H1 (cell line): ENCODE data around the gene RAD23A. TPM values are rescaled to one million over a fixed set of nuclear protein-coding genes. Genes with fewer than 3 reads are reported as not detected.

Experiments
- CTCF ChIA-PET: fragments of 300-600 bp; sonication (Branson Sonifier 250); formaldehyde crosslinking; loops from one replicate; lab custom pipeline; 2021; ENCODE audit not compliant: partially characterized antibody; lab: Charles Lee
- POLR2A ChIA-PET: fragments of 300-600 bp; sonication (Branson Sonifier 250); formaldehyde crosslinking; loops from one replicate; lab custom pipeline; 2021; ENCODE audit warnings: inconsistent platforms; ENCODE audit not compliant: partially characterized antibody; lab: Charles Lee
- DNase-seq, 2 experiments: peaks; one replicate each; pipeline versions ENCODE4 v3.0.0 to v3.0.0-alpha.2; 2010 to 2022; ENCODE audit warnings: low spot score in 2 of 2, low read depth in 1 of 2, mixed read lengths in 1 of 2
- FAIRE-seq: peaks from 2 replicates; lab custom pipeline; 2011; peaks lifted over from hg19 to GRCh38; lab: Jason Lieb, UNC
- H2AFZ ChIP-seq: 2 replicates; pipeline ENCODE4 v1.8.1; 2012; ENCODE audit warnings: low read length, inconsistent platforms
- H2AK5ac ChIP-seq: 2 replicates; pipeline ENCODE4 v1.6.1; 2013; ENCODE audit warnings: low read depth, low read length
- H2BK120ac ChIP-seq: replicated peaks from 2 replicates; pipeline ENCODE3; 2013; ENCODE audit warnings: low read depth, low read length, inconsistent platforms
- H2BK12ac ChIP-seq: 2 replicates; pipeline ENCODE4 v1.6.1; 2013; ENCODE audit warnings: low read depth, low read length
- H2BK15ac ChIP-seq: 2 replicates; pipeline ENCODE4 v1.6.1; 2013; ENCODE audit warnings: low read length
- H2BK20ac ChIP-seq: 2 replicates; pipeline ENCODE4 v1.6.1; 2013; ENCODE audit warnings: low read length
- H2BK5ac ChIP-seq: 2 replicates; pipeline ENCODE4 v1.6.1; 2013; ENCODE audit warnings: low read depth, low read length
- H3K14ac ChIP-seq: 2 replicates; pipeline ENCODE4 v1.6.1; 2013; ENCODE audit warnings: inconsistent platforms; ENCODE audit not compliant: insufficient read length
- H3K18ac ChIP-seq: 2 replicates; pipeline ENCODE4 v1.6.1; 2013; ENCODE audit warnings: low read length; ENCODE audit errors: extremely low read depth
- H3K23ac ChIP-seq: 2 replicates; pipeline ENCODE4 v1.6.1; 2013; ENCODE audit warnings: inconsistent platforms; ENCODE audit not compliant: insufficient read length
- H3K23me2 ChIP-seq: 2 replicates; pipeline ENCODE4 v1.6.1; 2013; ENCODE audit warnings: low read depth, low read length
- H3K27ac ChIP-seq: 2 replicates; pipeline ENCODE4 v1.6.1; 2011; ENCODE audit warnings: low read depth, low read length, inconsistent platforms
- H3K27me3 ChIP-seq, 4 experiments: replicated peaks in 1 of 4; 1 replicate in 1 of 4; 2 replicates in 3 of 4; pipeline versions ENCODE4 v1.6.1 to v1.8.1; 2011 to 2013; ENCODE audit warnings: low read length in 3 of 4, mild to moderate bottlenecking in 3 of 4, inconsistent platforms in 2 of 4, mixed read lengths in 2 of 4, moderate library complexity in 1 of 4; ENCODE audit not compliant: control insufficient read depth in 3 of 4, insufficient read depth in 3 of 4; ENCODE audit errors: extremely low read depth in 1 of 4
- H3K36me3 ChIP-seq, 4 experiments: 2 replicates each; pipeline versions ENCODE4 v1.6.1 to v1.8.1; 2011 to 2013; ENCODE audit warnings: mild to moderate bottlenecking in 4 of 4, low read length in 3 of 4, moderate library complexity in 2 of 4, control low read depth in 1 of 4, inconsistent platforms in 1 of 4; ENCODE audit not compliant: insufficient read depth in 4 of 4, control insufficient read depth in 2 of 4
- H3K4ac ChIP-seq: replicated peaks from 2 replicates; pipeline ENCODE3; 2013; ENCODE audit warnings: low read length, low read depth, mixed read lengths, inconsistent platforms; ENCODE audit not compliant: insufficient read length
- H3K4me1 ChIP-seq, 4 experiments: replicated peaks in 1 of 4; 1 replicate in 1 of 4; 2 replicates in 3 of 4; pipeline versions ENCODE4 v1.6.1 to v1.8.1; 2011 to 2013; ENCODE audit warnings: low read length in 3 of 4, inconsistent platforms in 2 of 4, mixed read lengths in 1 of 4; ENCODE audit not compliant: insufficient read depth in 4 of 4, control insufficient read depth in 3 of 4
- H3K4me2 ChIP-seq, 2 experiments: 2 replicates each; pipeline versions ENCODE4 v1.6.1 to v1.8.1; 2011 to 2013; ENCODE audit warnings: low read depth in 2 of 2, low read length in 2 of 2, control low read depth in 1 of 2, inconsistent platforms in 1 of 2, mild to moderate bottlenecking in 1 of 2; ENCODE audit not compliant: insufficient read depth in 1 of 2
- H3K4me3 ChIP-seq, 4 experiments: fragments of 200-600, 300-600 bp in 1 of 4; sonication (generic), shearing (Covaris generic), sonication (Bioruptor Twin) in 1 of 4; 2 replicates each; pipeline versions ENCODE4 v1.5.1 to v1.8.1; 2011 to 2016; ENCODE audit warnings: low read length in 4 of 4, low read depth in 3 of 4, control low read depth in 2 of 4, inconsistent platforms in 2 of 4, mild to moderate bottlenecking in 2 of 4, mixed read lengths in 1 of 4, moderate library complexity in 1 of 4; ENCODE audit not compliant: insufficient read depth in 2 of 4; ENCODE audit errors: extremely low read depth in 1 of 4
- H3K56ac ChIP-seq: replicated peaks from 2 replicates; pipeline ENCODE3; 2013; ENCODE audit warnings: low read depth, mild to moderate bottlenecking, mixed read lengths, low read length, inconsistent platforms; ENCODE audit not compliant: insufficient read length
- H3K79me1 ChIP-seq: 2 replicates; pipeline ENCODE4 v1.6.1; 2013; ENCODE audit warnings: low read depth, low read length, control low read depth
- H3K79me2 ChIP-seq, 2 experiments: 2 replicates each; pipeline versions ENCODE4 v1.6.1 to v1.8.1; 2012 to 2013; ENCODE audit warnings: low read length in 2 of 2, mild to moderate bottlenecking in 2 of 2, inconsistent platforms in 1 of 2; ENCODE audit not compliant: insufficient read depth in 2 of 2, control insufficient read depth in 1 of 2
- H3K9ac ChIP-seq, 4 experiments: replicated peaks in 1 of 4; 1 replicate in 1 of 4; 2 replicates in 3 of 4; pipeline versions ENCODE4 v1.6.1 to v1.8.1; 2011 to 2013; ENCODE audit warnings: low read depth in 3 of 4, low read length in 3 of 4, control low read depth in 2 of 4, mild to moderate bottlenecking in 2 of 4, moderate library complexity in 2 of 4, inconsistent platforms in 1 of 4; ENCODE audit errors: extremely low read depth in 1 of 4
- H3K9me3 ChIP-seq, 2 experiments: 2 replicates each; pipeline versions ENCODE4 v1.6.1 to v1.8.1; 2012 to 2013; ENCODE audit warnings: mild to moderate bottlenecking in 2 of 2, moderate library complexity in 2 of 2, control low read depth in 1 of 2, inconsistent platforms in 1 of 2, low read depth in 1 of 2, low read length in 1 of 2, mixed read lengths in 1 of 2; ENCODE audit not compliant: insufficient read depth in 2 of 2
- H4K20me1 ChIP-seq, 2 experiments: replicated peaks in 1 of 2; 2 replicates each; pipeline versions ENCODE3 to v1.8.1; 2011 to 2013; ENCODE audit warnings: inconsistent platforms in 2 of 2, low read length in 2 of 2, mild to moderate bottlenecking in 1 of 2; ENCODE audit not compliant: insufficient read depth in 2 of 2, control insufficient read depth in 1 of 2
- H4K5ac ChIP-seq: 2 replicates; pipeline ENCODE4 v1.6.1; 2013; ENCODE audit warnings: low read length, low read depth, mixed read lengths, inconsistent platforms; ENCODE audit not compliant: insufficient read length
- H4K8ac ChIP-seq: 2 replicates; pipeline ENCODE4 v1.8.0; 2013; ENCODE audit warnings: mild to moderate bottlenecking, moderate library complexity, low read length, inconsistent platforms; ENCODE audit not compliant: insufficient read depth; ENCODE audit errors: extremely low read depth
- H4K91ac ChIP-seq: replicated peaks from 2 replicates; pipeline ENCODE3; 2013; ENCODE audit warnings: low read length, mixed read lengths, inconsistent platforms; ENCODE audit not compliant: insufficient read length
- CBX5 ChIP-seq: fragments of 300-800, 300-1000 bp; sonication (generic); IDR thresholded peaks from 2 replicates; pipeline ENCODE4 v1.7.1; 2016; ENCODE audit warnings: antibody characterized with exemption, low read length, low read depth
- CHD2 ChIP-seq: IDR thresholded peaks from 2 replicates; pipeline ENCODE4 v1.6.1; 2012; ENCODE audit warnings: low read length, improper control_type of control experiment
- EGR1 ChIP-seq: IDR thresholded peaks from 2 replicates; pipeline ENCODE4 v1.6.1; 2011; ENCODE audit warnings: low read depth, low read length, borderline replicate concordance
- HDAC2 ChIP-seq, 2 experiments: fragments of 300-600 bp in 1 of 2; sonication (generic) in 1 of 2; IDR thresholded peaks; 2 replicates each; pipeline ENCODE4 v1.6.1; 2011 to 2012; ENCODE audit warnings: low read depth in 2 of 2, low read length in 2 of 2, mild to moderate bottlenecking in 2 of 2, moderate library complexity in 2 of 2, borderline replicate concordance in 1 of 2, inconsistent platforms in 1 of 2
- HDAC6 ChIP-seq: IDR thresholded peaks from one replicate; pipeline ENCODE4 v1.7.1; 2012; ENCODE audit warnings: low read depth, mild to moderate bottlenecking, inconsistent platforms, low read length, moderate library complexity
- JUND ChIP-seq: IDR thresholded peaks from 2 replicates; pipeline ENCODE4 v1.6.1; 2011; ENCODE audit warnings: mild to moderate bottlenecking, improper control_type of control experiment, low read length
- POLR2A ChIP-seq, 2 experiments: IDR thresholded peaks; 1 replicate in 1 of 2; 2 replicates in 1 of 2; pipeline ENCODE4 v1.6.1; 2011; ENCODE audit warnings: low read depth in 2 of 2, low read length in 2 of 2, mild to moderate bottlenecking in 2 of 2; ENCODE audit errors: control extremely low read depth in 1 of 2
- RBBP5 ChIP-seq: IDR thresholded peaks from 2 replicates; pipeline ENCODE4 v1.7.1; 2012; ENCODE audit warnings: low read depth, mild to moderate bottlenecking, inconsistent platforms, low read length, moderate library complexity, borderline replicate concordance
- RNF2 ChIP-seq: fragments of 200-900, 300-1000 bp; sonication (generic); IDR thresholded peaks from 2 replicates; pipeline ENCODE4 v1.7.1; 2016; ENCODE audit warnings: borderline replicate concordance, low read depth, mild to moderate bottlenecking, antibody characterized with exemption, low read length; ENCODE audit not compliant: poor library complexity, severe bottlenecking; ENCODE audit errors: missing control alignments
- SAP30 ChIP-seq: fragments of 300-600 bp; sonication (generic); IDR thresholded peaks from 2 replicates; pipeline ENCODE4 v1.7.1; 2012; ENCODE audit warnings: low read length, moderate library complexity, mild to moderate bottlenecking, inconsistent platforms; ENCODE audit not compliant: insufficient read depth, insufficient replicate concordance
- TBP ChIP-seq: IDR thresholded peaks from 2 replicates; pipeline ENCODE4 v1.6.1; 2011; ENCODE audit warnings: low read depth, low read length, improper control_type of control experiment
- WGBS, 2 experiments: shearing (Covaris generic) in 1 of 2; methylation state at CpG; one replicate each; pipeline versions ENCODE4 v1.1.6 to v1.1.7; 2013 to 2015; ENCODE audit warnings: low lambda C conversion rate in 2 of 2, mixed read lengths in 2 of 2, inconsistent platforms in 1 of 2, low coverage in 1 of 2, missing lambda C conversion rate in 1 of 2; ENCODE audit not compliant: insufficient replicate concordance in 2 of 2, insufficient coverage in 1 of 2, insufficient read length in 1 of 2; ENCODE audit errors: extremely low coverage in 1 of 2, missing lambda C conversion rate in 1 of 2; 5-methylcytosine and 5-hydroxymethylcytosine counted together
- polyA plus RNA-seq, 7 experiments: library from polyadenylated mRNA; depleted of rRNA in 3 of 7; stranded (reverse) in 5 of 7; unstranded in 2 of 7; fragments of >200 nt in 5 of 7; fragments of 200-250 nt in 2 of 7; gene quantifications; 1 replicate in 5 of 7; 2 replicates in 1 of 7; 4 replicates in 1 of 7; pipeline versions ENCODE4 v1.2.1 to v1.2.3, GENCODE V29; 2011 to 2013; ENCODE audit warnings: missing spikeins in 2 of 7, mixed read lengths in 2 of 7
- total RNA-seq: library from RNA; stranded (reverse); fragmentation: NEBNext Ultra II Directional; extraction: Animal tissue kit (Norgen Biotek cat#: 25700); gene quantifications from 2 replicates; pipeline ENCODE4 v1.2.1, GENCODE V29; 2021

The RAD23A gene
- total and polyA plus RNA-seq, 2 of the 8 experiments (the other 6 are each of a cell fraction or from before 2014, with no cell fraction given): 40.0 to 76.1 TPM

DNA sequence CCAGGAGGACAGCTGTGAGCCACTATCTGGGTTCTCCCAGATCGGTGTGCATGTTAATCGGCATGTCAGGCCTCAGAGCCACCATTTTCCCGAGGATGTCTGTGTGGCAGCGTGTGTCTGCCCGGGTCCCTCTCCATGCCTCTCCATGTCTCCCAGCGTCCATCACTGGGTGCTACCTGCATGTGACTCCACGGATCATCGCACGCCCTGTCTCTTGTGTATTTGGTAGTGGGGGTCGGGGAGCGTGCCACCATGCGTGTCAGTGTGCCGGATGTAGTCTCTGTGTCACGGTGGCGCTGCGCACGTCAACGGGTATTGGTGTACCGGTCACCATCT, 55.5 kb downstream of the RAD23A start:
- Histone ChIP-seq H3K79me2 (no peaks in the 10 kb centered on the region), H3K36me3 (peaks cover 0 to 1% (median 0%) of the 10 kb centered on the region in 4 experiments; a peak in 1 of 8 replicates), H2BK15ac (no peak overlapping the region), H3K79me1 (no peaks in the 10 kb centered on the region), H3K9ac (no peak overlapping the region), H4K91ac (no peak overlapping the region), H3K9me3 (no peaks in the 10 kb centered on the region), H2BK120ac (no peak overlapping the region), H3K18ac (no peak overlapping the region), H2BK12ac (peak overlapping the region; percentile 45; the same call in 1 of the 2 replicates), H4K20me1 (peaks cover 6 to 15% of the 10 kb centered on the region in 2 experiments), H4K8ac (no peak overlapping the region), H2BK20ac (0 out of 2 replicates have a peak overlapping the region, but pooled peaks have one; percentile 61), H3K4me2 (no peak overlapping the region), H3K56ac (no peak overlapping the region), H3K4me1 (peaks cover 0 to 3% (median under 1%) of the 10 kb centered on the region in 4 experiments; a peak in 3 of 7 replicates), H2AK5ac (peak overlapping the region; percentile 57; the same call in 1 of the 2 replicates), H2BK5ac (no peak overlapping the region), H3K27me3 (peaks cover 26 to 94% (median 75%) of the 10 kb centered on the region in 4 experiments), H3K14ac (no peak overlapping the region), H3K23ac (no peak overlapping the region), H4K5ac (no peak overlapping the region), H2AFZ (no peak overlapping the region), H3K4me3 (no peak overlapping the region), H3K27ac (no peak overlapping the region), H3K23me2 (peaks cover under 1% of the 10 kb centered on the region; the same call in 1 of the 2 replicates), H3K4ac (no peak overlapping the region)
- FAIRE-seq (no peak), DNase-seq (no peak)
- TF ChIP-seq POLR2A (IDR thresholded peaks at IDR 0.05; ENCODE audit: control extremely low read depth in 1 of 2, low read depth in 2 of 2, low read length in 2 of 2): no peak
- TF ChIP-seq EGR1: no peak
- no peak for TF ChIP-seq SAP30
- TF ChIP-seq CHD2: no peak
- TF ChIP-seq HDAC2 (IDR thresholded peaks at IDR 0.05; ENCODE audit: borderline replicate concordance in 1 of 2, low read depth in 2 of 2, low read length in 2 of 2): no peak
- TF ChIP-seq RBBP5: no peak
- no peak for TF ChIP-seq TBP
- TF ChIP-seq HDAC6: no peak
- no peak for TF ChIP-seq CBX5
- no peak for TF ChIP-seq JUND
- no peak for TF ChIP-seq RNF2
- WGBS, 2 experiments: 91% methylated on average over 19 of the region's 19 CpGs; no CpG with 5 or more reads in 1 of the 2 experiments
- POLR2A ChIA-PET: no interaction called here
- CTCF ChIA-PET: interaction anchor here (0.6 to 12.9 kb wide), 10 partner anchors 23 to 657 kb away, joined by 3 to 175 read pairs (median 4); no protein-coding TSS in a partner anchor
